HepG2 (cell line): Measurements from ENCODE around the gene CDCP2. TPM values are rescaled to one million over a fixed set of nuclear protein-coding genes. Genes with fewer than 3 reads are reported as not detected.

ENCODE experiments used
- ATAC-seq: fragments of 200-7000 bp; cut with Tn5 transposase; 3 replicates; pipeline ENCODE4 v1.9.1; 2020; ENCODE audit warnings: mild to moderate bottlenecking, moderate library complexity
- BruUV-seq: library from RNA; stranded (reverse); fragments of 400-500 nt; replicated peaks from 2 replicates; lab custom pipeline; 2021; lab: Mats Ljungman, UMichigan
- CTCF ChIA-PET: fragments of 300-600 bp; formaldehyde crosslinking; extraction: SDS; loops from one replicate; lab custom pipeline; 2021; ENCODE audit warnings: low total read pairs, inconsistent platforms, low intra/inter-chr PET ratio; lab: Yijun Ruan, JAX
- POLR2A ChIA-PET: fragments of 350-600 bp; sonication (Branson Sonifier 250); formaldehyde crosslinking; loops from one replicate; lab custom pipeline; 2020; ENCODE audit warnings: antibody characterized with exemption, inconsistent platforms; lab: Yijun Ruan, JAX
- DNase-seq: peaks from one replicate; pipeline ENCODE4 v3.0.0-alpha.2; 2015; ENCODE audit warnings: low spot score
- FAIRE-seq: peaks from 3 replicates; lab custom pipeline; 2011; peaks lifted over from hg19 to GRCh38; lab: Jason Lieb, UNC
- H2AFZ ChIP-seq: one replicate; pipeline ENCODE4 v1.6.1; 2011; ENCODE audit warnings: low read length, inconsistent platforms
- H3K27ac ChIP-seq: fragments of 300-600 bp; 3 replicates; pipeline ENCODE4 v1.8.0; 2011; ENCODE audit warnings: mixed run types, mild to moderate bottlenecking, mixed read lengths, low read length, inconsistent platforms; ENCODE audit not compliant: insufficient read depth; ENCODE audit errors: extremely low read length
- H3K27me3 ChIP-seq, 2 experiments: fragments of 200-600 bp in 1 of 2; 2 replicates in 1 of 2; 3 replicates in 1 of 2; pipeline versions ENCODE4 v1.6.0 to v1.8.0; 2011; ENCODE audit warnings: low read length in 2 of 2, mild to moderate bottlenecking in 2 of 2, moderate library complexity in 2 of 2, inconsistent platforms in 1 of 2; ENCODE audit not compliant: insufficient read depth in 2 of 2, control insufficient read depth in 1 of 2
- H3K36me3 ChIP-seq, 2 experiments: fragments of 200-600 bp in 1 of 2; replicated peaks in 1 of 2; 2 replicates in 1 of 2; 3 replicates in 1 of 2; pipeline versions ENCODE4 v1.5.1 to v1.8.0; 2011; ENCODE audit warnings: low read length in 2 of 2, inconsistent platforms in 1 of 2; ENCODE audit not compliant: insufficient read depth in 2 of 2, control insufficient read depth in 1 of 2
- H3K4me1 ChIP-seq: 2 replicates; pipeline ENCODE4 v1.5.1; 2012; ENCODE audit warnings: low read length, inconsistent platforms; ENCODE audit not compliant: insufficient read depth
- H3K4me2 ChIP-seq: 2 replicates; pipeline ENCODE4 v1.6.0; 2011; ENCODE audit warnings: low read depth, low read length, inconsistent platforms
- H3K4me3 ChIP-seq, 3 experiments: fragments of 200-600 bp in 1 of 3; sonication (generic), shearing (Covaris generic) in 1 of 3; replicated peaks in 1 of 3; 2 replicates each; pipeline ENCODE4 v1.5.1; 2011 to 2016; ENCODE audit warnings: low read length in 3 of 3, inconsistent platforms in 2 of 3, low read depth in 2 of 3, mild to moderate bottlenecking in 2 of 3, control low read depth in 1 of 3, mixed read lengths in 1 of 3; ENCODE audit not compliant: insufficient read depth in 1 of 3
- H3K79me2 ChIP-seq: one replicate; pipeline ENCODE4 v1.6.1; 2011; ENCODE audit warnings: low read length, inconsistent platforms; ENCODE audit not compliant: insufficient read depth
- H3K9ac ChIP-seq: 2 replicates; pipeline ENCODE4 v1.6.0; 2011; ENCODE audit warnings: mild to moderate bottlenecking, low read depth, low read length, inconsistent platforms; ENCODE audit not compliant: insufficient read depth
- H3K9me3 ChIP-seq: 2 replicates; pipeline ENCODE4 v1.5.1; 2012; ENCODE audit warnings: mild to moderate bottlenecking, low read length
- H4K20me1 ChIP-seq: 2 replicates; pipeline ENCODE4 v1.6.0; 2011; ENCODE audit warnings: inconsistent platforms, mild to moderate bottlenecking, low read length, moderate library complexity; ENCODE audit not compliant: insufficient read depth
- ATF7 ChIP-seq, 2 experiments: fragments of 450-650 bp in 1 of 2; sonication (generic) in 1 of 2; formaldehyde crosslinking in 1 of 2; IDR thresholded peaks; 2 replicates each; pipeline versions ENCODE4 v1.4.0 to v1.6.1; 2016 to 2020; ENCODE audit warnings: antibody characterized with exemption in 1 of 2, mild to moderate bottlenecking in 1 of 2, missing genetic modification reagents in 1 of 2
- DR1 ChIP-seq: sonication (generic); formaldehyde crosslinking; IDR thresholded peaks from 2 replicates; pipeline ENCODE4 v1.8.0; 2021; ENCODE audit warnings: mild to moderate bottlenecking, missing genetic modification reagents, inconsistent platforms
- PAX8 ChIP-seq: sonication (generic); formaldehyde crosslinking; IDR thresholded peaks from 2 replicates; pipeline ENCODE4 v1.8.0; 2022; ENCODE audit warnings: mild to moderate bottlenecking, missing genetic modification reagents, borderline replicate concordance
- ZNF180 ChIP-seq: sonication (generic); formaldehyde crosslinking; IDR thresholded peaks from 2 replicates; pipeline ENCODE4 v1.4.0; 2020; ENCODE audit warnings: low read depth, missing genetic modification reagents, borderline replicate concordance
- ZNF207 ChIP-seq: fragments of 450-650 bp; IDR thresholded peaks from 2 replicates; pipeline ENCODE4 v1.6.1; 2016; ENCODE audit warnings: antibody characterized with exemption, borderline replicate concordance
- ZNF563 ChIP-seq: sonication (generic); formaldehyde crosslinking; IDR thresholded peaks from 2 replicates; pipeline ENCODE4 v1.8.0; 2022; ENCODE audit warnings: mild to moderate bottlenecking, moderate library complexity, missing genetic modification reagents
- ZNF569 ChIP-seq: sonication (generic); formaldehyde crosslinking; IDR thresholded peaks from 2 replicates; pipeline ENCODE4 v1.5.0; 2020; ENCODE audit warnings: mild to moderate bottlenecking, missing genetic modification reagents, moderate library complexity, borderline replicate concordance
- ZNF629 ChIP-seq: sonication (generic); formaldehyde crosslinking; conservative IDR thresholded peaks from 2 replicates; pipeline ENCODE4 v1.5.0; 2020; ENCODE audit warnings: missing genetic modification reagents
- ZNF672 ChIP-seq: sonication (generic); formaldehyde crosslinking; IDR thresholded peaks from 2 replicates; pipeline ENCODE4 v1.8.1; 2022; ENCODE audit warnings: missing genetic modification reagents
- ZNF83 ChIP-seq: sonication (generic); formaldehyde crosslinking; IDR thresholded peaks from 2 replicates; pipeline ENCODE4 v1.4.0; 2020; ENCODE audit warnings: missing genetic modification reagents, mild to moderate bottlenecking, borderline replicate concordance
- ZSCAN25 ChIP-seq: sonication (generic); formaldehyde crosslinking; IDR thresholded peaks from 2 replicates; pipeline ENCODE4 v1.8.0; 2022; ENCODE audit warnings: mild to moderate bottlenecking, missing genetic modification reagents
- WGBS: methylation state at CpG from one replicate; pipeline ENCODE4 v1.1.6; 2017; ENCODE audit warnings: low lambda C conversion rate; 5-methylcytosine and 5-hydroxymethylcytosine counted together
- in situ Hi-C: cut with HindIII; loops from 2 replicates; pipeline ENCODE4 v1.10.0; 2017; ENCODE audit warnings: low pct_unique_long_range_greater_than_20kb; ENCODE audit not compliant: extremely low pct_ligation_motif_present
- intact Hi-C: fragments of 100-400 bp; cut with micrococcal nuclease; formaldehyde crosslinking; loops from one replicate; pipeline ENCODE4 v1.10.0; 2022; ENCODE audit not compliant: unreplicated experiment
- polyA plus RNA-seq, 8 experiments: library from polyadenylated mRNA; depleted of rRNA in 3 of 8; stranded (reverse) in 7 of 8; unstranded in 1 of 8; fragments of >200 nt; fragmentation: Illumina TruSeq in 4 of 8; extraction: Trizol in 4 of 8; gene quantifications; 2 replicates each; pipeline versions ENCODE4 v1.2.1 to v1.2.3, GENCODE V29; 2011 to 2016; ENCODE audit warnings: low read depth in 4 of 8, missing spikeins in 1 of 8, mixed read lengths in 1 of 8; ENCODE audit not compliant: insufficient read depth in 1 of 8
- total RNA-seq, 5 experiments: library from RNA; depleted of rRNA; stranded (reverse); fragments of >200 nt; fragmentation: Illumina TruSeq; extraction: Trizol; gene quantifications; 2 replicates each; pipeline ENCODE4 v1.2.3, GENCODE V29; 2016; ENCODE audit warnings: low read depth in 1 of 5

Gene CDCP2
- total and polyA plus RNA-seq, 2 of the 13 experiments (the other 11 are each of a cell fraction or from before 2014, with no cell fraction given), result not detected

GRCh38 chr1:54188291-54188690 is 35.5 kb upstream of the CDCP2 start:
- CTCF ChIA-PET, result no interaction called here

GRCh38 chr1:54186056-54186455 is 33.3 kb upstream of the CDCP2 start:
- ChIA-PET CTCF (no interaction called here), POLR2A (no interaction called here)
- H3K4me2 ChIP-seq, result no peak overlapping the region
- no TSS peak for BruUV-seq
- 0 out of 5 replicates have a peak, but pooled peaks cover 0 to 2% of the 10 kb centered on the region in 2 experiments for H3K36me3 ChIP-seq
- DNase-seq, result no peak
- ATAC-seq, result no peak
- H3K9me3 ChIP-seq, result no peaks in the 10 kb centered on the region
- H3K79me2 ChIP-seq, result no peaks in the 10 kb centered on the region
- no peak overlapping the region for H3K27ac ChIP-seq
- no peak overlapping the region for H2AFZ ChIP-seq
- no peak overlapping the region for H3K9ac ChIP-seq
- intact Hi-C loops, result no loop called here
- 92% methylated on average over 3 of the region's 3 CpGs for WGBS
- H3K4me1 ChIP-seq, result no peaks in the 10 kb centered on the region
- no peak for FAIRE-seq
- H4K20me1 ChIP-seq, result no peaks in the 10 kb centered on the region
- TF ChIP-seq ZNF672 (CRISPR knock-in tag) (no peak), ZNF180 (CRISPR knock-in tag) (no peak), ATF7 (IDR thresholded peaks at IDR 0.05) (peak; percentile 87), ATF7 (CRISPR knock-in tag; IDR thresholded peaks at IDR 0.05) (no peak), ZNF629 (CRISPR knock-in tag) (peak; percentile 34; the same call in 1 of the 2 replicates)
- H3K27me3 ChIP-seq, result no peaks in the 10 kb centered on the region
- no peak overlapping the region for H3K4me3 ChIP-seq
- in situ Hi-C loops, result no loop called here

More at GRCh38 chr1:54188291-54188690, 35.5 kb upstream of the CDCP2 start:
- Histone ChIP-seq H3K4me2 (no peak overlapping the region), H3K4me3 (no peak overlapping the region), H3K9ac (no peak overlapping the region), H2AFZ (no peak overlapping the region), H3K36me3 (0 out of 5 replicates have a peak, but pooled peaks cover 2% of the 10 kb centered on the region in 2 experiments), H4K20me1 (no peaks in the 10 kb centered on the region), H3K27me3 (no peaks in the 10 kb centered on the region), H3K27ac (no peak overlapping the region), H3K79me2 (no peaks in the 10 kb centered on the region), H3K9me3 (no peaks in the 10 kb centered on the region), H3K4me1 (no peaks in the 10 kb centered on the region)
- WGBS, result 91% methylated on average over 1 of the region's 1 CpG
- intact Hi-C loops (no loop called here), in situ Hi-C loops (no loop called here)
- POLR2A ChIA-PET, result interaction anchor here (1.9 kb wide), 1 partner anchor 11 kb away, joined by 6 read pairs; the partner anchor contains the start of genes CYB5RL and MRPL37
- no TSS peak for BruUV-seq
- ATAC-seq (no peak), DNase-seq (no peak), FAIRE-seq (no peak)
- no peak for TF ChIP-seq DR1 (CRISPR knock-in tag)
- TF ChIP-seq PAX8 (CRISPR knock-in tag), result no peak
- no peak for TF ChIP-seq ZNF563 (CRISPR knock-in tag)
- TF ChIP-seq ZNF83 (CRISPR knock-in tag), result no peak
- TF ChIP-seq ZNF569 (CRISPR knock-in tag), result no peak
- no peak for TF ChIP-seq ZSCAN25 (CRISPR knock-in tag)
- TF ChIP-seq ZNF207, result no peak
